CD4-positive, alpha-beta T cell treated with Interleukin-12 subunit alpha and Interleukin-12 subunit beta, for 1 hour (primary cell): Measurements from ENCODE around the gene ARHGEF26.

Experiments
- DNase-seq: peaks from one replicate; pipeline ENCODE4 v3.0.0-alpha.2; 2020

ARHGEF26 gene

GRCh38 chr3:154275292-154275691 is 154.1 kb downstream of the ARHGEF26 start:
- DNase-seq = no peak

- DNase-seq = no peak
Observed at GRCh38 chr3:154275965-154276364, 154.8 kb downstream of the ARHGEF26 start.

GRCh38 chr3:154280161-154280560 is 159.0 kb downstream of the ARHGEF26 start:
- no peak for DNase-seq

GRCh38 chr3:154285221-154285620 is 164.0 kb downstream of the ARHGEF26 start:
- no peak for DNase-seq

- no peak for DNase-seq
Observed at GRCh38 chr3:154290187-154290586, 169.0 kb downstream of the ARHGEF26 start.

- DNase-seq = no peak
Observed at GRCh38 chr3:154294016-154294415, 172.8 kb downstream of the ARHGEF26 start.

GRCh38 chr3:154301561-154301960 is 180.4 kb downstream of the ARHGEF26 start:
- no peak for DNase-seq

- DNase-seq = no peak
Observed at GRCh38 chr3:154304116-154304786, 183.1 kb downstream of the ARHGEF26 start.

GRCh38 chr3:154304936-154305335 is 183.7 kb downstream of the ARHGEF26 start:
- no peak for DNase-seq

GRCh38 chr3:154307363-154307762 is 186.2 kb downstream of the ARHGEF26 start:
- no peak for DNase-seq
